ENCODE measurements around the gene SLC6A5.

The SLC6A5 gene

GRCh38 chr11:20616920-20617319, 17.5 kb downstream of the SLC6A5 start:
- no peak overlapping the region for H3K4me2 ChIP-seq (ENCODE audit: low read depth, low read length)
- no peak for DNase-seq
- no peaks in the 10 kb centered on the region for H3K79me2 ChIP-seq (ENCODE audit: low read length)
- no peak overlapping the region for H3K9ac ChIP-seq (ENCODE audit: low read length)
- no peak overlapping the region for H3K4me3 ChIP-seq (ENCODE audit: low read length)
- no peaks in the 10 kb centered on the region for H3K9me3 ChIP-seq (replicated peaks; ENCODE audit: insufficient read depth, low read length)
- H3K4me1 ChIP-seq (ENCODE audit: low read length) = no peaks in the 10 kb centered on the region
- TF ChIP-seq EZH2phosphoT487 (IDR thresholded peaks at IDR 0.05; ENCODE audit: low read length) (no peak), CTCF (IDR thresholded peaks at IDR 0.05; ENCODE audit: low read length) (no peak), EZH2 (optimal IDR thresholded peaks at IDR 0.05; ENCODE audit: low read depth, low read length) (no peak)
- H3K27me3 ChIP-seq (replicated peaks; ENCODE audit: insufficient read depth, low read length) = no peaks in the 10 kb centered on the region
- H3K27ac ChIP-seq (ENCODE audit: low read length) = no peak overlapping the region
- no peaks in the 10 kb centered on the region for H3K36me3 ChIP-seq (replicated peaks; ENCODE audit: insufficient read depth, low read length)
- no peaks in the 10 kb centered on the region for H3F3A ChIP-seq (ENCODE audit: insufficient read depth, low read length)
- H4K20me1 ChIP-seq (ENCODE audit: insufficient read depth, low read length) = no peaks in the 10 kb centered on the region
- no peak overlapping the region for H2AFZ ChIP-seq (ENCODE audit: low read length)
- H3K9me2 ChIP-seq (replicated peaks; ENCODE audit: insufficient read depth, low read length) = no peaks in the 10 kb centered on the region

GRCh38 chr11:20617346-20618005, 18.1 kb downstream of the SLC6A5 start:
- Histone ChIP-seq H3F3A (ENCODE audit: insufficient read depth, low read length) (no peaks in the 10 kb centered on the region), H3K4me2 (ENCODE audit: low read depth, low read length) (no peak overlapping the region), H3K9me3 (replicated peaks; ENCODE audit: insufficient read depth, low read length) (no peaks in the 10 kb centered on the region), H3K27ac (ENCODE audit: low read length) (no peak overlapping the region), H3K4me3 (ENCODE audit: low read length) (no peak overlapping the region), H3K9me2 (replicated peaks; ENCODE audit: insufficient read depth, low read length) (no peaks in the 10 kb centered on the region), H3K36me3 (replicated peaks; ENCODE audit: insufficient read depth, low read length) (no peaks in the 10 kb centered on the region), H3K27me3 (replicated peaks; ENCODE audit: insufficient read depth, low read length) (no peaks in the 10 kb centered on the region), H4K20me1 (ENCODE audit: insufficient read depth, low read length) (no peaks in the 10 kb centered on the region), H3K79me2 (ENCODE audit: low read length) (no peaks in the 10 kb centered on the region), H3K9ac (ENCODE audit: low read length) (no peak overlapping the region), H2AFZ (ENCODE audit: low read length) (no peak overlapping the region), H3K4me1 (ENCODE audit: low read length) (peaks cover under 1% of the 10 kb centered on the region; the same call in 1 of the 2 replicates)
- no peak for DNase-seq
- TF ChIP-seq EZH2 (optimal IDR thresholded peaks at IDR 0.05; ENCODE audit: low read depth, low read length) (no peak), CTCF (IDR thresholded peaks at IDR 0.05; ENCODE audit: low read length) (no peak), EZH2phosphoT487 (IDR thresholded peaks at IDR 0.05; ENCODE audit: low read length) (no peak)

GRCh38 chr11:20618083-20618482, 18.7 kb downstream of the SLC6A5 start:
- H3K36me3 ChIP-seq (replicated peaks; ENCODE audit: insufficient read depth, low read length) = no peaks in the 10 kb centered on the region
- H3K79me2 ChIP-seq (ENCODE audit: low read length) = no peaks in the 10 kb centered on the region
- H4K20me1 ChIP-seq (ENCODE audit: insufficient read depth, low read length) = no peaks in the 10 kb centered on the region
- H3K27me3 ChIP-seq (replicated peaks; ENCODE audit: insufficient read depth, low read length) = no peaks in the 10 kb centered on the region
- no peaks in the 10 kb centered on the region for H3F3A ChIP-seq (ENCODE audit: insufficient read depth, low read length)
- H3K4me3 ChIP-seq (ENCODE audit: low read length) = no peak overlapping the region
- no peaks in the 10 kb centered on the region for H3K9me3 ChIP-seq (replicated peaks; ENCODE audit: insufficient read depth, low read length)
- TF ChIP-seq EZH2phosphoT487 (IDR thresholded peaks at IDR 0.05; ENCODE audit: low read length) (no peak), CTCF (IDR thresholded peaks at IDR 0.05; ENCODE audit: low read length) (no peak), EZH2 (optimal IDR thresholded peaks at IDR 0.05; ENCODE audit: low read depth, low read length) (no peak)
- no peak overlapping the region for H3K27ac ChIP-seq (ENCODE audit: low read length)
- H3K9ac ChIP-seq (ENCODE audit: low read length) = no peak overlapping the region
- no peak overlapping the region for H3K4me2 ChIP-seq (ENCODE audit: low read depth, low read length)
- DNase-seq = no peak
- no peak overlapping the region for H2AFZ ChIP-seq (ENCODE audit: low read length)
- H3K4me1 ChIP-seq (ENCODE audit: low read length) = peaks cover 6% of the 10 kb centered on the region
- no peaks in the 10 kb centered on the region for H3K9me2 ChIP-seq (replicated peaks; ENCODE audit: insufficient read depth, low read length)
